MM.1S (cell line): ENCODE results near the gene ZNF627.
A peak's percentile ranks its signal among the peaks of the same experiment; 100 is the strongest.

Experiments
- DNase-seq: peaks from one replicate; pipeline ENCODE4 v3.0.0-alpha.2; 2015
- H2AFZ ChIP-seq: fragments of 300-600 bp; sonication (generic); 2 replicates; pipeline ENCODE4 v1.6.0; 2016; ENCODE audit warnings: antibody characterized with exemption, low read length
- H3F3A ChIP-seq: fragments of 300-600 bp; sonication (generic); 2 replicates; pipeline ENCODE4 v1.6.1; 2016; ENCODE audit warnings: mild to moderate bottlenecking, antibody characterized with exemption, low read length, moderate library complexity, mixed read lengths; ENCODE audit not compliant: insufficient read depth
- H3K27ac ChIP-seq: fragments of 300-600 bp; sonication (generic); 2 replicates; pipeline ENCODE4 v1.5.1; 2016; ENCODE audit warnings: mild to moderate bottlenecking, low read length
- H3K27me3 ChIP-seq: fragments of 300-600 bp; sonication (generic); replicated peaks from 2 replicates; pipeline ENCODE4 v1.6.0; 2016; ENCODE audit warnings: low read length; ENCODE audit not compliant: insufficient read depth
- H3K36me3 ChIP-seq: fragments of 300-600 bp; sonication (generic); replicated peaks from 2 replicates; pipeline ENCODE4 v1.6.1; 2016; ENCODE audit warnings: mild to moderate bottlenecking, low read length, mixed read lengths; ENCODE audit not compliant: insufficient read depth
- H3K4me1 ChIP-seq: fragments of 300-600 bp; sonication (generic); 2 replicates; pipeline ENCODE4 v1.6.1; 2016; ENCODE audit warnings: low read length, mixed read lengths
- H3K4me2 ChIP-seq: fragments of 300-600 bp; sonication (generic); 2 replicates; pipeline ENCODE4 v1.6.0; 2016; ENCODE audit warnings: low read depth, low read length
- H3K4me3 ChIP-seq: fragments of 300-600 bp; sonication (generic); 2 replicates; pipeline ENCODE4 v1.5.1; 2016; ENCODE audit warnings: low read length, mixed read lengths
- H3K79me2 ChIP-seq: fragments of 300-600 bp; sonication (generic); 2 replicates; pipeline ENCODE4 v1.6.1; 2016; ENCODE audit warnings: mixed run types, low read length, mixed read lengths
- H3K9ac ChIP-seq: fragments of 300-600 bp; sonication (generic); 2 replicates; pipeline ENCODE4 v1.6.1; 2016; ENCODE audit warnings: low read length, mixed read lengths
- H3K9me2 ChIP-seq: fragments of 300-600 bp; sonication (generic); replicated peaks from 2 replicates; pipeline ENCODE4 v1.6.1; 2016; ENCODE audit warnings: mild to moderate bottlenecking, low read length, mixed read lengths; ENCODE audit not compliant: insufficient read depth
- H3K9me3 ChIP-seq: fragments of 300-600 bp; sonication (generic); replicated peaks from 2 replicates; pipeline ENCODE4 v1.6.1; 2016; ENCODE audit warnings: mild to moderate bottlenecking, low read length, mixed read lengths; ENCODE audit not compliant: insufficient read depth
- H4K20me1 ChIP-seq: fragments of 300-600 bp; sonication (generic); 2 replicates; pipeline ENCODE4 v1.6.1; 2016; ENCODE audit warnings: mild to moderate bottlenecking, low read length, moderate library complexity, mixed read lengths; ENCODE audit not compliant: insufficient read depth
- CTCF ChIP-seq: fragments of 300-600 bp; sonication (generic); IDR thresholded peaks from 2 replicates; pipeline ENCODE4 v1.5.1; 2016; ENCODE audit warnings: antibody characterized with exemption, low read length, mixed read lengths
- EZH2 ChIP-seq: fragments of 300-600 bp; sonication (generic); optimal IDR thresholded peaks from 2 replicates; pipeline ENCODE3; 2017; ENCODE audit warnings: low read depth, mild to moderate bottlenecking, antibody characterized with exemption, low read length, mixed read lengths
- EZH2phosphoT487 ChIP-seq: fragments of 300-600 bp; sonication (generic); IDR thresholded peaks from 2 replicates; pipeline ENCODE4 v1.6.1; 2018; ENCODE audit warnings: antibody characterized with exemption, low read length

ZNF627 gene

GRCh38 chr19:11658970-11659369 lies 61.7 kb downstream of the ZNF627 start:
- TF ChIP-seq EZH2 (no peak), EZH2phosphoT487 (no peak), CTCF (no peak)
- Histone ChIP-seq H4K20me1 (no peaks in the 10 kb centered on the region), H3K9ac (no peak overlapping the region), H3K27me3 (no peaks in the 10 kb centered on the region), H3K9me3 (no peaks in the 10 kb centered on the region), H3F3A (no peaks in the 10 kb centered on the region), H3K4me2 (no peak overlapping the region), H3K9me2 (no peaks in the 10 kb centered on the region), H3K4me1 (no peaks in the 10 kb centered on the region), H3K36me3 (no peaks in the 10 kb centered on the region), H3K27ac (no peak overlapping the region), H3K79me2 (no peaks in the 10 kb centered on the region), H2AFZ (no peak overlapping the region), H3K4me3 (no peak overlapping the region)
- DNase-seq = no peak

GRCh38 chr19:11659612-11660011 lies 62.3 kb downstream of the ZNF627 start:
- TF ChIP-seq CTCF = peak; percentile 40
- no peak for TF ChIP-seq EZH2
- Histone ChIP-seq H3K9me3 (no peaks in the 10 kb centered on the region), H2AFZ (no peak overlapping the region), H3F3A (no peaks in the 10 kb centered on the region), H3K27ac (no peak overlapping the region), H3K4me2 (no peak overlapping the region), H3K27me3 (no peaks in the 10 kb centered on the region), H3K9me2 (no peaks in the 10 kb centered on the region), H3K9ac (no peak overlapping the region), H3K4me3 (no peak overlapping the region), H3K36me3 (no peaks in the 10 kb centered on the region), H3K4me1 (no peaks in the 10 kb centered on the region), H3K79me2 (no peaks in the 10 kb centered on the region), H4K20me1 (no peaks in the 10 kb centered on the region)
- DNase-seq = peak; percentile 36

- H4K20me1 ChIP-seq = no peaks in the 10 kb centered on the region
- no peaks in the 10 kb centered on the region for H3F3A ChIP-seq
- H3K9ac ChIP-seq = no peak overlapping the region
- no peak overlapping the region for H3K4me3 ChIP-seq
- no peak overlapping the region for H3K4me2 ChIP-seq
- H2AFZ ChIP-seq = no peak overlapping the region
- no peaks in the 10 kb centered on the region for H3K4me1 ChIP-seq
- H3K79me2 ChIP-seq = no peaks in the 10 kb centered on the region
- H3K27ac ChIP-seq = no peak overlapping the region
- H3K9me3 ChIP-seq = no peaks in the 10 kb centered on the region
- H3K9me2 ChIP-seq = no peaks in the 10 kb centered on the region
- no peak for DNase-seq
- TF ChIP-seq CTCF (no peak), EZH2 (no peak), EZH2phosphoT487 (no peak)
- no peaks in the 10 kb centered on the region for H3K36me3 ChIP-seq
- H3K27me3 ChIP-seq = no peaks in the 10 kb centered on the region
Measured at GRCh38 chr19:11662278-11662677, 65.0 kb downstream of the ZNF627 start.
